HG03025 (cell line): ENCODE results near the gene CPM.
A peak's percentile ranks its signal among the peaks of the same experiment; 100 is the strongest.

Experiments
- ATAC-seq: cut with Tn5 transposase; IDR thresholded peaks from one replicate; pipeline ENCODE4 v1.9.1; 2021; ENCODE audit warnings: mild to moderate bottlenecking, moderate library complexity; ENCODE audit not compliant: unreplicated experiment, low FRiP score

The CPM gene

DNA sequence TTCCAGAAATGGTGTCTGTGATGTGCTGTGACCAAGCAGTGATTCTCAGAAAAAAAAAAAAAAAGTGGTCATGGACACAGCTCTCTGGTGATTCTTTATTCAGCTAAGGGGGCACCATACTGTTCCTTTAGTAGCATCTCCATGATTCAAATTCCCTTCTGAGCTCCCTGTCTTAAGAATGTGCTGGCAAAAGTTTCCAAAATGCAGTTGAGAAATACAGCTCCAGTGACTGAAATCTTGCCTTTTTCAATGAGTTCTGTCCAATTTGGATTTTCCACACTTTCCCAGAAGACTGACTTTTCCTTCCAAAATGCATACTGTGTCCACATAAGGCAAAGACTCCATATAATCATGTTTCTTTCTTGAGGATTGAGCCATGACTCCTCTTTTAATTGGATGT is 24.3 kb upstream of the CPM start:
- no peak for ATAC-seq

DNA sequence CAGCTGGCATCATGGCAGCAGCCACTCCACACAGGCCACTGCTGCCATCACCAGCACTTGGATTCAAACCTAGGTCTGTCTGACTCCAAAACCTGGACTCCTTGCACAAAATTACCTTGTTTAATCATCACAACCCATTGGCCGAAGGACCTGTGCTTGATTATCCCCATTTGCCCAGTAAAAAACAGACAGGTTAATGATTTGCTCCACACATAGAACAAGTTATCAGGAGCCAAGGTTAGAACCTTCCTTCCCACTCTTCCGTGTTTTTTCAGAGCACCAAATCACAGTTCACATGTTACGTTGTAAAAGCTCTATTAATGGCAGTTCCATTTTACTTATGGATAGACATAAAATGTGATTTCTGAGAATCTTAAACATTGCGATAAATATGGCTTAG is 23.5 kb upstream of the CPM start:
- ATAC-seq = no peak

DNA sequence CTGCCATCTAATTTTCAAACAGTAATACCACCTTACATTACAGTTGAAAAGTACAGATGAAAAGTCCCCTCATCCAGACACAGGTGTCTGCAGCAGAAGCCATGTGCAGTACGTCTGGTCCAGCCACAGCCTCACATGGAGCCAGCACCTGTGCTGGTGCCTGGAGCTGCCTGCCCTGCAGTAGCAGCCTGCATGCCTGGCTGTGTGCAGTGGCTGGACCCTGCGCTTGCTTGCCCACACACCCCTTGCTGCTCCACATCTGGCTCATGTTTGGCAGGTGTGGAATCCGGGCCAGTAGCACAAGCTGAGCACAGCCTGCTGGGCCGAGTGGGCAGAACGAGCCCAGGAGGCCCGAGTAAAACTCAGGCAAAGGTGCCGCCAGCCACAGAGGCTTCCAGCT is 21.8 kb upstream of the CPM start:
- no peak for ATAC-seq

DNA sequence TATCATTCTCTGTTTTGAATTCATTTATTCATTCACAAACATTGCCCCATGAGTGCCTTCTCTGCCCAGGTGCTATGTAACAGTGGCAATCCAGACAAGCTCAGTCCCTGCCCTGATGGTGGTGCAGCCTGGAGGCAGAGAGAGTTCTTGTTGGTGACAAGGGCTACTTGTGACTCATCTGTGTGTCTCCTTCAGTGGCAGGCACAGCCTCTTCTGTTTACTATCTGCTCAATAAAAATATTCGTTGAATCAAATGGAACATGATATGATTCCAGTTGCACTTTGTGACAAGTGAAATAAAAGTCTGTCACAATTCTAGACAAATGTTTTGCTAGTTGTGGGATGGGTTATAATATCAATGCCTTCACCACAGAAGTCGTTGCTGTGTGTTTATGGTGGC is 20.6 kb upstream of the CPM start:
- ATAC-seq = no peak

DNA sequence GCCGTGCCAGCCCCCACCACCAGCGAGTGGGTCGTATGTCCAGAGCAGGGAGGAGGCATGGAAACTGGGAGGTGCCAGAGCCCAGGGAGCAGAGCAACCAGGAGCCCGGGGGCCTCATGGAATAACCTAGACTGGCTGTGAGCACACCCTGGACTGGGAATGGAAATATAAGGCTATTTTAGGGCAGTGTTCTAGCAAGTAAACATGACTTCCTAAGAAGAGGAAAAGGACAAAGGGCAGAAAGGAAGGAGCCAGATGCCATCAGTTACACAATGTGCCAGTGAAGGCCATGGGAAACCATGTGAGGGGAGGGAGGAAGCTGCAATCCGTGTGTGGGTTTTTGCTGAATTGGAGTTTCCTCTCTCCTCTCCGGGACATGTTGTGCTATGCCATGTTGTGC is 18.7 kb upstream of the CPM start:
- no peak for ATAC-seq

DNA sequence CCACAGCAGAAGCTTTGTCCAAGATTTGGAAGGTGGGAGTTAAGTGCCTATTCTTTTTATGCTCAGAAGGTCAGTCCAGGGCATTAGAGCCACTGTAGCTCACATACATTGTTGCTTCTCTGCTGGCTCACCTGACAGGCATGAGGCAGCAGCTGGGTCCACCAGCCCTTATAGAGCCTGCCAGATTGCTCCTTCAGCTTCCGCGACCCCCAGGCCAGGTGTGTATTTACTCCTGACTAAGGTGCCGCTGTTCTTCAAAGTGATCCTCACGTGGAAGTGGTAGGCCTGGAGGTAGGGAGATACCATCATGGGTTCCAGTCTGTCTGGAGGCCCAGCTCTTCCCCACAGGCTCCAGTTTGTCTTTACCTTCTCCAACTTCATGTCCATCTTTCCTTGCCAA is 17.5 kb upstream of the CPM start:
- no peak for ATAC-seq

DNA sequence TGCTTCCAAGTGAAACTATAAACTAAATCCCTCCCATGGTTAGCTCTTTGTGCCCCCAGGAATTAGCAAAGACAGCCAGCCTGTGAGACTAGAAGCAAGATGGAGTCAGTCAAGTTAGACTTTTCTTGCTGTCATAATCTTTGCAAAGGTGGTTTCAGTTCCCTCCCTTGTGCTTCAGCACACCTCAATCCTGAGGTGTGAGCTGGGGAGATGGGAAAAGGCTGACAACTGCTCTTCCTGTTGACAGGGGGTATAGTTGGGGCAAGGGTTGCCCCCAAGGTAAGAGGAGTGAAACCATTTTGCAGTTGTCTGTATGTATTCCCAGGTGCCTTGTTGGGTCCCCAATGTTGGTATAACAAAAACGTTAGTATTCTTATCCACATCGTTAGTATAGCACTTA is 12.3 kb upstream of the CPM start:
- no peak for ATAC-seq

DNA sequence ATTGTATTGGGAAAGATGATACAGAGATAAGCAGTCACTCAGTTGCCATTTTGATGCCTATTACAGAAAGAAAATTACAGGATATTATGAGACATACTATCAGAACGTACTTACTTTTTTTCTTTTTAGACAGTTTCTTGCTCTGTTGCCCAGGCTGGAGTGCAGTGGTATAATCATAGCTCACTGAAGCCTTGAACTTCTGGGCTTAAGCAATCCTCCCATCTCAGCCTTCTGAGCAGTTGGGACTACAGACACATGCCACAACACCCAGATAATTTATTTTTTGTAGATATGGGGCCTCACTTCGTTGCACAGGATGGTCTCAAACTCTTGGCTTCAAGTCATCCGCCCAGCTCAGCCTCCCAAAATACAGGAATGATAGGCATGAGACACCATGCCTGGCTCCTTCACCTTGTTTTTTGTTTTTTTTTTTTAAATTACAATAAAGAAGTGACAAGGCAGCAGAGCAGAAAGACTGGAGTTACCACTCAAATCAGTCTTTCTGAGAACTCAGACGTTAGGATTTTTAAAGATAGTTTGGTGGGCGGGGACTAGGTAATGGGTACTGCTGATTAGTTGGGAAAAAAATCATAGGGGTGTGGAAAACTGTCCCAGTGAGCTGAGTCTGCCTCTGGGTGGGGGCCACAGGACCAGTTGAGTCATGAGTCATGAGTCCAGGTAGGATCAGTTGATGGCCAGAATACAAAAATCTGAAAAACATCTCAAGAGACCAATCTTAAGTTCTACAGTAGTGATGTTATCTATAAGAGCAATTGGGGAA is 11.5 kb upstream of the CPM start:
- ATAC-seq = no peak

DNA sequence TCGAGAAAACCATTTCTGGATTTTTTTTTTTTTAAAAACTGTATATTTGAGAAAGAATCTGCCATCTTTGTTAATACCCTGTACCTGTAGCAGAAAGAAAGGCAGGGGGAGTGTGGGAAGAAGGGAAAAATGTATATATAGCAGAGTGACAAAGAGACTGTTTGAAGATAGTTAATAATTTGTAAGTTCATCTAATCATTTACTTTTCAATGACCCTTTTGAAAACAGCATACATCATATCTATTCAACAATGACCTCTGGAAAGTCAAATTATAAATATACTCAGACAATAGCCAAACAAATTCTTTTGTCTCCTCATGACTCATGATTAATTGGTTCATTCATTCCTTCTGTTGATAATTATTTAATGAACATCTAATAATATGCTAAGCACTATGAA is 10.9 kb upstream of the CPM start:
- ATAC-seq = no peak

DNA sequence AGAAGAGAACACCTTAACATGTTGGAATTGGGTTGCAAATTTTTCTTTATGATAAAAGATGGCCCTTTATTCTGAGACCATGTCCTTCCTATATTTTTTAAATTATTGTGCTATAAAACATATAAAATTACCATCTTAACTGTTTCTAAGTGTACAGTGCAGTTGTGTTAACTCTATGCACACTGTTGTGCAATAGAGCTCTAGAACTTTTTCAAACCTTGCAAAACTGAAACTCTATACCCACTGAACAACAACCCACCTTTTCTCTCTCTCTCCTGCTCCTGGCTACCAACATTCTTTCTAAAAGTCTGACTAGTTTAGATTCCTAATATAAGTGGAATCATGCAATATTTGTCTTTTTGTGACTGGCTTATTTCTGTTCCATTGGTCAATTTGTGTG is 7.8 kb upstream of the CPM start:
- ATAC-seq = no peak

DNA sequence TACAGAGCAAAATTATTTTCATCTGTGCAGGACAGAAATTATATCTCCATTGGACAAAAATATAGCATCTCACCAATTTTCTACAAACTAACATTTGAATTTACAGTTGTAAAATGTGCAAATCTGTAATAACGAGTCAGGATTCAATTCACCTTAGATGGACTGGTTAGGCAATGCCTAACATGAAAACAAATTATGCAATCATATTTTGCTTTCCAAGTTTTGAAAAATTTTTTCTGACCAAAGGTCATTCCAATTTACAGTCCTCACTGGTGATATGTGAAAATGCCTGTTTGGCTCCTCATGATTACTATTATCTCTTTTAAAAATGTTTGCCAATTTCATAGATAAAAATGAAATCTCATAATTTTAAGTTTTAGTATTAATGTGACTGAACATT is 6.5 kb upstream of the CPM start:
- ATAC-seq = no peak

DNA sequence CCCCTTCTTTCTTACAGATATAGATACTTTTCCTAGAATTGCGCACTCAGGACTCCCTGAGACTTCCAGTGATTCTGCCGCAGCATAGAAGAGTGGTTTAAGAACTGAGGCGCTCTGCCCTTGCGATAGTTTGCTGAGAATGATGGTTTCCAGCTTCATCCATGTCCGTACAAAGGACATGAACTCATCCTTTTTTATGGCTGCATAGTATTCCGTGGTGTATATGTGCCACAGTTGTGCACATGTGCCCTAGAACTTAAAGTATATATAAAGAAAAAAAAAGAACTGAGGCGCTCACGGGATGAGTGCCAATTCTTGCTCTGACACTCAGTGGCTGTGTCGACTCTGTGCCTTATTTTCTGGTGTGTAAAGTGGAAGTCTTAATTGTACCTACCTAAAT is 1.4 kb upstream of the CPM start:
- no peak for ATAC-seq

DNA sequence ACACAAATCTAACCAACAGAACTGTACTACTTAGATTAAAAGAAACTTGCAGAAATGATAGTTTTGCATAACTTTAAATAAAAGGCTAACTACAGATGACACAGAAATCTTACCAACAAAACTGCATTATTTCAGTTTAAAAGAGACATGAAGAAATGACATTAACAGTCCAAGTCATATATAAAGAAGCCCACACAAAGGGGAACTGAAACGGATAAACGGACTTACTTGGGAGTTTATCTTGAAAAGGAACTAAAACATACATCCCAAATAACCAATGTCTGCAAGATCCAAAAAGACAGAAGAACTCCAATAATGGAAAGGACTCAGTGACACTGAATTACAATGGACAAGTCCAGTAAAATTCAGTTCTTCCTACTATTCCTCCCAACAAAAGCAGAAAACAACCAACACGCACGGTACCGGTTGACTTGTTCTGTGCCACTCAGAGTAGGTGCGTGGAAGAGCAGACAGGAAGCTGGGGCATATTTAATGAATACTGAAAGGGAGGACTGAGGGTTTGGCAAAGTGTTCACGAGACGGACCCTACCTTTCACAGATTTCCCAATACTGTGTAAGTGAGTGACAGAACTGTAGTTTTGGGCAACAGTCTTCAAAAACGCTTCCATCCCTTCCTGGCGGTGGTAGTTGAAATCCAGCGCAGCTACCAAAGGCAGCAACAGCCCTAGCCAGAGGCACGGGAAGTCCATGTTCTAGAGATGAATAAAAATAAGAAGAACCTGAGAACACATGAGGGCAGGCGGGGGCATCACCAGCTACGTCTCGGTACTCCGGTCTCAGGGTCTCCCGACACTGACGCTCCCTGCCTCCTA is 627 bp downstream of the CPM start:
- peak; percentile 44 for ATAC-seq

DNA sequence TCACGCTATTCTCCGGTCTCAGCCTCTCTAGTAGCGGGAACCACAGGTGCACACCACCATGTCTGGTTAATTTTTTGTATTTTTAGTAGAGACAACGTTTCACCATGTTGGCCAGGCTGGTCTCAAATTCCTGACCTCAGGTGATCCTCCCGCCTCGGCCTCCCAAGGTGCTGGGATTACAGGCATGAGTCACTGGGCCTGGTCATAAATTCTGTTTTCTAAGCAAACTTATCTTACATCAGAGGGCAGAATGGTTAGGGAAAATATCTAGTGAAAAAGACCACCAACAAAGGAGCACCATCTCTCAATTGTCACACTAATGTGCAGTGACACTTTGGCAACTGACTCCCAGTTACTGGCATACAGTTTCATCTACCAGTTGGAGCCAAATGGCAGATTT is 2.8 kb downstream of the CPM start:
- no peak for ATAC-seq

DNA sequence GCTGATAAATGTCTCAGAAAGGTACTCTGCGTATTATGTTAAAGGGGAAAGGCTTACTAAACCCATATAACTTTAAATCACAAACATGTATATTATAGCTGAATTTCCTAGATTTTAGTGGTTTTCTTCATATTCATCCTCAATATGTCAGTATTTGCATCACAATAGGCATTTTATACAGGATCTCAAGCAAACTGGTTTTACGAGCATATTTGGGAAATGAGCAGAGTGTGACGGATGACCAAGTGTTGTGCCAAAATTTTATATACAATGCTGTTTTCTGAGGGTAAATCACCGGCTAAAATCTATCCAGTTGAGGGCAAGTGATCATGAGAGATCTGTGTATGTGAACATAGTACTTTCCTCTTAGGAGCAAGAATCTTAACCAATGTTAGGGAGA is 8.4 kb downstream of the CPM start:
- ATAC-seq = no peak

DNA sequence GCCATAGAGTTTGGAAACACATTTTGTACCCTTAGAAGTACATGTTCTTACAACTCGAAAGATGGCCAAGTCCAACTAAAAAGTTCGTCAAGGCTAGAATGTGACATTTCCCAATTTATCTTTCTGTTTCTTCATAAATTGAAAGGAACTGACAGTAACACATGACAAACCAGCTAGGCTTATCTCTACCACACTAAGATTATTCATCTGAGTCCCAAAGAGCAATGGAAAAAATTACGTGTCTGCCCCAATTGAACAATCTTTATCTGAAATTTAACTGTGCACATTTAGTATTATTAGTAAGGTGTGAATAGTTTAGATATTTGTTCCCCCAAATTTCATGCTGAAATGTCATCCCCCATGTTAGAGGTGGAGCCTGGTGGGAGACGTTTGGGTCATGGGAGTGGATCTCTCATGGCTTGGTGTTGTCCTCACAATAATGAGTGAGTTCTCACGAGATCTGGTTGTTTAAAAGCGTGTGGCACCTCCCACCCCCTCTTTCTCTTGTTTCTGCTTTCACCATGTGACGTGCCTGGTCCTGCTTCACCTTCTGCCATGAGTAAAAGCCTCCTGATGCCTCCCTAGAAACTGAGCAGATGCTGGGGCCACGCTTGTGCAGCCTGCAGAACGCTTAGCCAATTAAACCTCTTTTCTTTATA is 13.3 kb downstream of the CPM start:
- no peak for ATAC-seq

DNA sequence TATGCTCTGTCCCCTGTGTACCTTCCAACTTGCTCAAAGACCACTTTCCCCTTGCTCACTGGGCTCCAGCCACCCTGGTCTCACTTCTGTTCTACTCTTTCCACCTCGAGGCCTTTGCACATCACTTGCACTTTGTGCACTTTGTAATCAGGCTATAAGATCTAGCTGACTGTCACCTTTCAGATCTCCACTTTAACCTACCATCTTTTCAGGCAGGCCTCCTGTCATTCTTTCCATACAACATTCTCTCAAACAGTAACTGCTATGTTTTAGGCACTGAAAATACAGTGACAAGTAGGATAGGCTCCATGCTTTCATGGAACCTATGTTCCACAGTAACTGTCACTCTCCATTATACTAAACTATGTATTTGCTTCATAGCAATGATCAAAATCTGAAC is 14.0 kb downstream of the CPM start:
- no peak for ATAC-seq

DNA sequence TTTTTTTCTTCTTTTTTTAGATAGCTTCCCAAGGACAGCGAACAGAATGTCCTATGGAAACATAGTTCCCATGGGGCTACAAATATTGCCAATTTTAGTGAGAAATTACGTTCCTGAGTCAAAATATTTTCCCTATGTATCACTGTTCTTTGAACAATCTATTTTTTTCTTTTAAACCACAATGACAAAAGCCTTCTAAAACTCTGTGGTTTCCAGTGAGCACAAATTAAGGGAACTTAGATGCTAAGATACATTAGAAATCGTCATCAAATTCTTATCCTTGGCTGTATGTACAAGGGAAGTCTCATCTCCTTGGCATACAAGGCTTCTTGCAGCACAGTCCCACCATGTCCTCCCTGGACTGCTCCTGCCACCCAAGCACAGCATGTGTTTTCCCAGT is 17.9 kb downstream of the CPM start:
- ATAC-seq = no peak

DNA sequence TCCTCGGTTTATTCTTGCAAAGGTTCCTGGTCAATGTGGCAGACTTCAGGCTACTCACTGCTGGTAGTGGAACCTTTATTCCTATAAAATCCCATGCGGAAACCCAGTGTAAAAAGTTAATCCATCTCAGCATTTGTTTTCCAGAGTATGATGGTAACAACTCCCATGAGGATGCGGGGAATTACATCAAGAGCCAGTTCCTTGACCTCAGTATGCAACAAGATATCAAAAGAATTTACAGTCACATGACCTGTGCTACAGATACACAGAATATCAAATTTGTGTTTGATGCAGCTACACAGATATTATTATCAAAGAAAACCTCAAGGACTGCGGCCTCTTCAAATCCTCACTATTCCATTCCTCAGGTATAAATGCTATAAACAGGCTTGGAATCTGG is 19.3 kb downstream of the CPM start:
- no peak for ATAC-seq

DNA sequence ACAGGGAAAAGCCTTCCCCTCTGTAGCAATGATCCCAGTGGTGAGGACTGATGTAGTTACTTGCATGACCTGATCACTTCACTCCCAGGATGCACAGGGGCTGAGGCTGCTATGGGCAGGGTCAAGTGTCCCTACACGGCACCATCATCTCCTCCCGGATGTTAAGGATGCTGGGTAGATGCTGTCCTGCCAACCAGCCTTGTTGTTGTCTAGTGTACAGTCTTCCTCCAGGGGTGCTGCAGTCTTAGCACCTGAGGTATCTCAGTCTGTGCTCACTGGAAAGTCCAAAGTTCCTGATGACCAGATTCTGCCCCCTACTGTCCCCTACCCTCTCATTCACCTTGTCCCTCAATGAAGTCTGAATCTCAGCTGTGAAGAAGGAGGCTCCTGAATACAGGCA is 20.1 kb downstream of the CPM start:
- ATAC-seq = no peak

DNA sequence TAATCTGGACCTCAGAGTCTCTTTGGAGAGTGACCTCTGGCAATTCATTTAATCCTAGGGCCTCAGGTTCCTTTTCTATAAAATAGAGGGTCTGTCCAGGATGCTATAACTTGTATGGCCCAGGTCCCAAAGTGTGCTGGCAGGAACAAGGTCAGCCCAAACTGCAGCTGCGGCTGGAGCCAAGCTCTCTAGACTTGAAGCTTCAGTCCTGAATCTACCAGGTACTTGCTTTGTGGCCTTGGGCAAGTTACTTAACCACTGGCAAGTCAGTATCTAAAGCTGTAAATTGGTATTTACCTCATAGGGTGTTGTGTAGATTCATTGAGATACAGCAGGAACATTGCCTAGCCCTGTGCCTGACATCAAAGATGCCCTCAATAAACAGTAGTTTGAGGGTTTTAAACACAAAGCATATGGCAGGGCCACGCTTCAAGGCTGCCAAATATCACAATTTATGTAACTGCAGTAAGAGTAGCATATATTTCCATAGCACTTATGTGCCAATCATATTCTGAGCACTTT is 21.7 kb downstream of the CPM start:
- no peak for ATAC-seq
